Natural killer cell treated with Interleukin-12 subunit alpha and Interleukin-12 subunit beta and Interleukin-15 and Interleukin-18, amount 100 ng/mL, for 72 hours (primary cell): Measurements from ENCODE around the gene HMGXB3. TPM values are rescaled to one million over a fixed set of nuclear protein-coding genes. Genes with fewer than 3 reads are reported as not detected.

ENCODE experiments used
- ATAC-seq, 2 donors: fragments of 150-1000 bp; cut with Tn5 transposase in 1 of 2; sonication (Bioruptor Pico), chemical (Tn5 transposase) in 1 of 2; 2 replicates each; pipeline ENCODE4 v1.10.0; 2021
- DNase-seq: peaks from one replicate; pipeline ENCODE4 v3.0.0; 2022; ENCODE audit warnings: low spot score
- H3K27ac Mint-ChIP-seq, 2 donors: 1 replicate in 1 of 2; 2 replicates in 1 of 2; pipeline ENCODE4 v1.8.0; 2022; ENCODE audit warnings: mixed read lengths in 2 of 2, mild to moderate bottlenecking in 1 of 2, moderate library complexity in 1 of 2
- H3K27me3 Mint-ChIP-seq, 2 donors: 1 replicate in 1 of 2; 2 replicates in 1 of 2; pipeline ENCODE4 v1.8.0; 2022; ENCODE audit warnings: mixed read lengths in 2 of 2
- H3K36me3 Mint-ChIP-seq: one replicate; pipeline ENCODE4 v1.8.0; 2022; ENCODE audit warnings: mixed read lengths
- H3K4me1 Mint-ChIP-seq, 2 donors: 1 replicate in 1 of 2; 2 replicates in 1 of 2; pipeline ENCODE4 v1.8.0; 2022; ENCODE audit warnings: low read depth in 2 of 2, mixed read lengths in 2 of 2, mild to moderate bottlenecking in 1 of 2
- H3K4me3 Mint-ChIP-seq: one replicate; pipeline ENCODE4 v1.8.0; 2022; ENCODE audit warnings: mixed read lengths
- H3K9me3 Mint-ChIP-seq: 2 replicates; pipeline ENCODE4 v1.8.0; 2022; ENCODE audit warnings: mixed read lengths
- total RNA-seq, 2 donors: library from RNA; stranded (reverse); gene quantifications; one replicate each; pipeline ENCODE4 v1.2.3, GENCODE V29; 2022

The HMGXB3 gene, protein sequence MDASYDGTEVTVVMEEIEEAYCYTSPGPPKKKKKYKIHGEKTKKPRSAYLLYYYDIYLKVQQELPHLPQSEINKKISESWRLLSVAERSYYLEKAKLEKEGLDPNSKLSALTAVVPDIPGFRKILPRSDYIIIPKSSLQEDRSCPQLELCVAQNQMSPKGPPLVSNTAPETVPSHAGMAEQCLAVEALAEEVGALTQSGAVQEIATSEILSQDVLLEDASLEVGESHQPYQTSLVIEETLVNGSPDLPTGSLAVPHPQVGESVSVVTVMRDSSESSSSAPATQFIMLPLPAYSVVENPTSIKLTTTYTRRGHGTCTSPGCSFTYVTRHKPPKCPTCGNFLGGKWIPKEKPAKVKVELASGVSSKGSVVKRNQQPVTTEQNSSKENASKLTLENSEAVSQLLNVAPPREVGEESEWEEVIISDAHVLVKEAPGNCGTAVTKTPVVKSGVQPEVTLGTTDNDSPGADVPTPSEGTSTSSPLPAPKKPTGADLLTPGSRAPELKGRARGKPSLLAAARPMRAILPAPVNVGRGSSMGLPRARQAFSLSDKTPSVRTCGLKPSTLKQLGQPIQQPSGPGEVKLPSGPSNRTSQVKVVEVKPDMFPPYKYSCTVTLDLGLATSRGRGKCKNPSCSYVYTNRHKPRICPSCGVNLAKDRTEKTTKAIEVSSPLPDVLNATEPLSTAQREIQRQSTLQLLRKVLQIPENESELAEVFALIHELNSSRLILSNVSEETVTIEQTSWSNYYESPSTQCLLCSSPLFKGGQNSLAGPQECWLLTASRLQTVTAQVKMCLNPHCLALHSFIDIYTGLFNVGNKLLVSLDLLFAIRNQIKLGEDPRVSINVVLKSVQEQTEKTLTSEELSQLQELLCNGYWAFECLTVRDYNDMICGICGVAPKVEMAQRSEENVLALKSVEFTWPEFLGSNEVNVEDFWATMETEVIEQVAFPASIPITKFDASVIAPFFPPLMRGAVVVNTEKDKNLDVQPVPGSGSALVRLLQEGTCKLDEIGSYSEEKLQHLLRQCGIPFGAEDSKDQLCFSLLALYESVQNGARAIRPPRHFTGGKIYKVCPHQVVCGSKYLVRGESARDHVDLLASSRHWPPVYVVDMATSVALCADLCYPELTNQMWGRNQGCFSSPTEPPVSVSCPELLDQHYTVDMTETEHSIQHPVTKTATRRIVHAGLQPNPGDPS (N-terminal part only)
- 10 to 100 TPM; 47.5 to 76.7 TPM for total RNA-seq

DNA sequence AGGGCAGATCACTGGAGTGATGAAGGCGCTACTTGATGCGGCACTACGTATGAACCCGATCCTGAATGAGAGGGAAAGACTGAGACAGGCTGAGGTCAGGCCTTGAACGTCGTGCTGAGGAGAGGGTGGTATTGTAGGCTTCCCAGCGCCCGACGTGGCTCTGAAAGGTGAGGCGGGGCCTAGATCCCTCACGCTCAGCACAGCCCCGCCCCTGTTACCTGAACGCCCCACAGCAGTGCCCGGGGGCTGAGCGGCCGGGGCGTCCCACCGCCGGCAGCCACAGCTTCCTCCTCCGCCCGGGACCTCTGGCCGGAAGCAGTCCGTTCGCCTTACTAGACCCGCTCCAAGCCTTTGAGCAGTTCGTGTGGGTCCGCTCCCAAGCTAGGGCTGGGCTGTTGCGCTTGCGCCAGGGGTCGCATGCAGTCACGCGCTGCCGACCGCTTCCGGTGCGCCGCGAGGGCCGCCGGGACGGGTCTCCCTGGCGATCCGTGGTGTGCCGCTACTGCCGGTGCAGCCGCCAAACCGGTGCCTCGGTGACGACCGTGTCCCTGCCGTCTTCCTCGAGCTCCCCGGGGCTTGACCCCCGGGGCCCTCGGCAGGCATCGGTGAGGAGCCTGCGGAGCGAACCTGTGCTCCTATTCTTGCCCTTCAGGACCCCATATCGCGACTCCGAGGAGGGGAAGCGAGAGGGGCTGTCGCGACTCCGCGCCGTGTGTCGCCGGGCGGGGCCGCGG lies at the start of gene HMGXB3, which contains the start of gene TIGD6:
Gene HMGXB3 (plus strand): TSS at position 484 of the 734 bp plus-strand sequence. CDS start 4,114 bp downstream, outside the sequence.
Gene TIGD6 (minus strand): TSS at position 399 of the 734 bp plus-strand sequence. CDS start 4,306 bp downstream, outside the sequence.
- H3K4me1 Mint-ChIP-seq, result peaks cover 36 to 39% of the 10 kb centered on the region in 2 donors
- H3K27ac Mint-ChIP-seq, result peak within 1 kb of the TSS; percentile 80 to 90
- H3K9me3 Mint-ChIP-seq, result no peaks in the 10 kb centered on the region
- ATAC-seq (peak; percentile 94 to 97), DNase-seq (peak; percentile 96)
- H3K4me3 Mint-ChIP-seq, result peak within 1 kb of the TSS; percentile 91
- peaks cover 7% of the 10 kb centered on the region for H3K36me3 Mint-ChIP-seq
- no peaks in the 10 kb centered on the region for H3K27me3 Mint-ChIP-seq

DNA sequence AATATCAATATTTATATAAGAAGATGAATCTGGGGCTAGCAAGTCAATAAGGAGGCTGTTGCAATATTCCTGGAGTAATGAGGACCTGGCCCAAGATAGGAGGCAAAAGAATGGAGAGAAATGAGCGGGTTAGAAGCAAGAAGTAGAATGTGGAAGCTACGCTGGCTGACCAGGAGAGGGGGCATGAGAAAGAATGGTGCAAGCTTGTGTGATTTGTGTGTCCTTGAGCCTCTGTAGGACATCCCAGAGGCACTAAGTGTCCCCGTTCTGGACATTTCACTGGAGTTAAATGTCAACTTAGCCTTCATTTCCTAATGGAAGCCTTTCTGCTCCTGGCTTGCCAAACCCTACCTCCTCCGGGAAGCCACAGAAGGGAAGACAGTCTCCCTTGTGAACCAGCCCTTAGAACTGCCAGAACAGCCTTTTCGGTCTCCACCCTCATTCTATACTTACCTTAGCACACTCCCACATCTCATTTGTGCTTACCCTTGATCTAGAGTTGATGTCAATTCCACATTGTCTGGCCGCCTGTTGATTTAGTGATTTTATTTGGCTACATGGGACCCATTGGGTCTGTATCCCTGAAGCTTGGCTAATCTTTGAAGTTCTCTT lies 49.3 kb upstream of the HMGXB3 start:
- peaks cover 8 to 15% of the 10 kb centered on the region in 2 donors for H3K27me3 Mint-ChIP-seq
- no peaks in the 10 kb centered on the region for H3K4me1 Mint-ChIP-seq
- ATAC-seq (no peak), DNase-seq (no peak)
- no peaks in the 10 kb centered on the region for H3K9me3 Mint-ChIP-seq
- H3K36me3 Mint-ChIP-seq, result no peaks in the 10 kb centered on the region
- no peak overlapping the region for H3K4me3 Mint-ChIP-seq
- no peak overlapping the region for H3K27ac Mint-ChIP-seq

DNA sequence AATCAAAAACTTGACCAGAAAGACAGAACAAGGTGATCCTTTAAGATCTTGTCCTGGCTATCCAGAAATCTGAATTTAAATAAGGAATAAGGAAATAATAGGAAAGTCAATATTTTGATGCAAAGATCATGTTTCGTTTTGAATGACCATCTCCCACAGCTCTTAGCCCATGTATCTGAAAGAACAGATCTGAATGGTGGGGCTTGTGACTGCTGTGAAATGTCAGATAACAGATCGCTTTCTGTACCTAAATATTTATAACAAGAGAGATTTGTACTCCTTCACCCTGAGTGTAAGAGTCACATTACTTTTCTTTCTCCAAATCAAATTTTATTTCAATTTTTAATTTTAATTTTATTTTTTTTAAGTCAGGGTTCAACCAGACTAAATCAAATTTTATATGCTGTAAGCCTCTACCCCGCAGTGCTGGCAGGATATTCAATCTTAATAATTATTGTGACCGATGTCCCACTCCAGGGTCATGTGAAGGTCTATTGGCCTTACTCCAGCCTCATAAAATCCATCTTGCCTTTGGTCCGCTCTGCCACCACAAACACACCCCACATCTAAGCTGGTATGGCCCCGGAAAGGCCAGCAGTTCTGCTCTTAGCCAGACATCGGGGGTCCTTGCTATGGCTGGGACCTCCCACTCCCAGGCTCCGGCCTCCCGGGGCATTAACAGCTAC lies 47.0 kb upstream of the HMGXB3 start:
- no peaks in the 10 kb centered on the region for H3K9me3 Mint-ChIP-seq
- H3K27me3 Mint-ChIP-seq, result peaks cover 3 to 13% of the 10 kb centered on the region in 2 donors
- no peaks in the 10 kb centered on the region for H3K4me1 Mint-ChIP-seq
- no peak overlapping the region for H3K27ac Mint-ChIP-seq
- no peak overlapping the region for H3K4me3 Mint-ChIP-seq
- no peaks in the 10 kb centered on the region for H3K36me3 Mint-ChIP-seq
- no peak for ATAC-seq
- DNase-seq, result no peak

DNA sequence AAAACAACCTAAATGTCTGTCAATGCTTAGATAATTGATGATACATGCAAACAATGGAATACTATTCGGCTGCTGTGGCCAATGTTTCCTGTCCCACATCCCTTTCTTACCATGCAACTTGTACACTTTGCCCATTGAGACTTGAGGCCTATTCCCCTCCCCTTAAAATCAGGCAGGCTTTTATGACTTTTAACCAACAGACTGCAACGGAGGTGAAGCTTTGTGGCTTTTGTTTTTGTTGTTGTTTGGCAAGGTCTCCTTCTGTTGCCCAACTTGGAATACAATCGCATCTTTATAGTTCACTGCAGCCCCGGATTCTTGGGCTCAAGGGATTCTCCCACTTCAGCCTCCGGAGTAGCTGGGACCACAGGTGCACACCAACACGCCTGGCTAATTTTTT lies 45.7 kb upstream of the HMGXB3 start:
- H3K4me3 Mint-ChIP-seq, result no peak overlapping the region
- no peak for DNase-seq
- no peak overlapping the region for H3K27ac Mint-ChIP-seq
- peaks cover 6 to 7% of the 10 kb centered on the region in 2 donors for H3K4me1 Mint-ChIP-seq
- peaks cover 0 to 7% of the 10 kb centered on the region in 2 donors for H3K27me3 Mint-ChIP-seq
- ATAC-seq, result no peak
- H3K9me3 Mint-ChIP-seq, result no peaks in the 10 kb centered on the region
- no peaks in the 10 kb centered on the region for H3K36me3 Mint-ChIP-seq

DNA sequence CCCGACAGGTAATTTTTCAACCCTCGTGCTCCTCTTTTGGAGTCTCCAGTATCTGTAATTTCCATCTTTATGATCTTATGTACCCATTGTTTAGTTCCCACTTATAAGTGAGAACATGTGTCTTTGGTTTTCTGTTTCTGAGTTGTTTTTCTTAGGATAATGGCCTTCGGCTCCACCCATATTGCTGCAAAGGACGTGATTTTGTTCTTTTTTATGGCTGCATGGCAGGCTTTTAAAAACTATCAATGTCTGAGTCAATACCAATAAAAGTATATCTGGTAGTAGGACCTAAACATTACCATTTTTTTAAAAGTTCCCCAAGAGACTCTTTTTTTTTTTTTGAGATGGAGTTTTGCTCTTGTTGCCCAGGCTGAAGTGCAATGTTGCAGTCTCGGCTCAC lies 43.9 kb upstream of the HMGXB3 start:
- ATAC-seq (no peak), DNase-seq (no peak)
- Mint-ChIP-seq H3K27me3 (peaks cover 0 to 2% of the 10 kb centered on the region in 2 donors), H3K4me3 (no peak overlapping the region), H3K36me3 (no peaks in the 10 kb centered on the region), H3K27ac (no peak overlapping the region), H3K4me1 (peaks cover 19 to 21% of the 10 kb centered on the region in 2 donors), H3K9me3 (no peaks in the 10 kb centered on the region)

DNA sequence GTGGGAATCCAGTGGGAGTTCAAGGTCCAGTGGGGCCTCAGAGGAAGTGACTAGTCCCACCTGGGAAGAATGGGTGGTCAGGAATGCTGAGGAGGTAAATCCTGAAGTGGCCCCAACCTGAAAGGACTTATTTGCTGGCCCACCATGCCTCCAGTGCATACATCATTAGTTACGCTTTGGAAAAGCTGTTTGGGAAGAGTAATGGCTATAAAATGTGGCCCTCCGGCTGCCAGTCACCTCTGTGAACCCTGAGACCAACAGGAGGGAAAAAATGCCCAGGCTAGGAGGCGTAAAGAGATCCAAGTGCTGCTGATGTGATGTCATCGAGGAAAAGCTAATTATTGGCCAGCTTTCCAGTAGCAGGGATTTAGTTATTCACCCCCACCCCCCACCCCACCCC lies 42.7 kb upstream of the HMGXB3 start:
- Mint-ChIP-seq H3K4me1 (peaks cover 31 to 33% of the 10 kb centered on the region in 2 donors), H3K4me3 (no peak overlapping the region), H3K9me3 (no peaks in the 10 kb centered on the region), H3K36me3 (peaks cover 4% of the 10 kb centered on the region), H3K27ac (no peak overlapping the region), H3K27me3 (peaks cover 0 to 2% of the 10 kb centered on the region in 2 donors)
- DNase-seq (no peak), ATAC-seq (no peak)

DNA sequence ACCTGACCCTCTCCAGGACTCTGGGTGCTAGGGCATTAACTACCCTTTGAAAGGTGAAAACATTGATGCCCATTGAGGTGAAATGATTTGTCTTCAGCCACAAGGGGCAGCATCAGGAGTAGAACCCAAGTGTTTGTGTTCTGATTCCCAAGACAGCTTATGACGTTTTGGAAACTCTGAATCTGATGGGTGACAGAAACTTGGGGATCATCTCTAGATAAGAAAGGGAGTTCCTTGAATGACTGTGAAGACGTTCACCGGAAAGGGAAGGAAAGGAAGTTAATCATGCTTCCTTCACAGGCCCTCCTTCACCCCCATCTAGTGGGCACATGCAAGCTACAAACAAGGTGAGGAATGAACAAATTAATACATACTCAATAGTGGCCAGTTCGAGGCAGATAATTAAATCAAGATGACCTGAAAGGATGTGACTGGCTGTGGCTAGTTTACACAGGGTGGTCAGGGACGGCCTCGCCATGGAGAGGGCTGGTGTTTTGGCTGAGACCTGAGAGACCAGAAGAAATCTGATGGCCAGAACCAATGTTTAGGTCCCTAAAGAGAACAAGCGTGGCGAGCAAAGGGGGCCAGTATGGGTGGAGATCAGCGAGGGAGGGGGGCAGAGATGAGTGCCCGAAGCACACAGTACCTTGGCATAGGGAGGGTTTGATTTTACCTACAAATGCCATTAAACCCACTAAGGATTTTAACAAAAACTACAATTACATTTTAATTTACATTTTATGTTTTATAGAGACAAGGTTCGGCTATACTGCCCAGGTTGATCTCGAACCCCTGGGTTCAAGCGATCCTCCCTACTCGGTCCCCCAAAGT lies 40.9 kb upstream of the HMGXB3 start:
- no peak for ATAC-seq

DNA sequence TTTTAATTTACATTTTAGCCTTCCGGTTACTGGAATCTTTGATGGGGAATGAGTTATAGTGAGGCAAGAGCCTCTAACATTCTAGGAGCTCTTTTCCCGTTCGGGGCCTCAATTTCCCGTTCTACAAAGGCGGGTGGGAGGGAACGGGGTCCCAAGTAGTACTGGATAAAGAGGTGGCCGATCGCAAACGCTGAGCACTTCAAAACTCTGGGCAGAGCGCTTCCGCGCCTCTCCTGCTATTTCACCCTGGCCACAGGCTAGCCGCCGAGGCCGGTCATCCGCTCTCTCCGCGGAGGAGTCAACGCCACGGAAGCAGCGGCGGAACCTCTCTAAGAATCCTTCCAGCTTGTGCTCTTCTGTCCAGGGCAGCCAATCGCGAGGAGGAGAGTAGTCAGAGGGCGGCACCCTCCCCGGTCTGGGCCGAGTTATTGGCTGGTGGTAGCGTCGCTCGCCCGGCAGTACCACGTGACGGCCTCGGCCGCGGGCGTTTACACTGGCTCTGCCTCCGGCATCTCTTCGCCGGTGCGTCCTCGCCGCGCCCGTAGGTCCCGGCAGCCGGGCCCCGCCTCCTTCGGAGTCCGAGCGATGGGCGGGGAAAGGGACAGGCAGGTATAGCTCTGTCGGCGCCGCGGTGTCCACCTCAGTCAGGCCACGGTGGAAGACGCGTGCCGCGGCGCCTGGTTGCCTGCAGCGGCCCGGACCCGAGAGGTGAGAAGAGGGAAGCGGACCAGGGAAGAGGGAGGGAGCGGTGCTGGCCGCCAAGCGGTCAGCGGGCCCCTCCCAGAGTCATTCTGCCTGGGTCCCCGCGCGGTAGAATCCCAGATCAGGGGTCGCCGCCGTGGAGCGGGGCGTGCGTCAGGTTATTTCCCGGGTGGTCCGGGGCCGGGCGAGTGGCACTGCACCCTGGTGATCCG lies 40.0 kb upstream of the HMGXB3 start, which contains the start of gene SLC26A2:
Gene SLC26A2 (plus strand): TSS at position 487 of the 914 bp plus-strand sequence. CDS start 16,895 bp downstream, outside the sequence.
- Mint-ChIP-seq H3K27me3 (peaks cover 0 to 2% of the 10 kb centered on the region in 2 donors), H3K9me3 (no peaks in the 10 kb centered on the region), H3K36me3 (peaks cover 6% of the 10 kb centered on the region), H3K4me1 (peaks cover 33 to 34% of the 10 kb centered on the region in 2 donors), H3K27ac (peak within 1 kb of the TSS; percentile 95 to 98), H3K4me3 (peak within 1 kb of the TSS; percentile 97)
- DNase-seq (peak; percentile 98), ATAC-seq (peak; percentile 99)

More for the DNA sequence above, 40.9 kb upstream of the HMGXB3 start:
- H3K4me1 Mint-ChIP-seq, result peaks cover 32 to 34% of the 10 kb centered on the region in 2 donors
- H3K27me3 Mint-ChIP-seq, result peaks cover 0 to 2% of the 10 kb centered on the region in 2 donors
- no peaks in the 10 kb centered on the region for H3K9me3 Mint-ChIP-seq
- peaks cover 6% of the 10 kb centered on the region for H3K36me3 Mint-ChIP-seq
- peak overlapping the region; percentile 95 to 98 for H3K27ac Mint-ChIP-seq
- H3K4me3 Mint-ChIP-seq, result peak overlapping the region; percentile 97
- no peak for DNase-seq

DNA sequence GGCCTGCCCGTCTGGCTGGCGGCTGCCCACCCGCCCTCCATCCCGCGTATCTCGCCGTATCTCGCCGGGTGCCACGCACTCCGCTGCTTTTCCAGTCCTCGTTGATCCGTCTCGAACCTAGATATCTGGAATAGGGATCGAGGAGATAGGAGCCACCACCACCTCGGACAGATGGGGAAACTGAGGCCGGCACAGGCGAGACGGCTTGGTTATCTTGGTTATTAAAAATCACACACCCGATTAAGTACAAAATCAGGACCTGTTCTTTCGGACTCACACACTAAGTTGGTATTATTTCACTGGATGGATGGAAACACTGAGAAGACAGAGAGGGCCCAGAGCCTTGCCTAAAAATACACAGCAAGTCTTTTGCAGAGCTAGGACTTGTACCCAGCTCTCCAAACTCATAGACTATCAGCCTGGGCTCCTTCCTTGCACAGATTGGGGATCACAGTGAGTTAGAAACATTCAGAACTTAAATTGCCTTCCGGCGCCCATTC lies 39.3 kb upstream of the HMGXB3 start:
- DNase-seq (no peak), ATAC-seq (no peak)
- Mint-ChIP-seq H3K36me3 (peaks cover 6% of the 10 kb centered on the region), H3K4me3 (peak overlapping the region; percentile 97), H3K27ac (peak overlapping the region; percentile 95 to 98), H3K27me3 (peaks cover 0 to 2% of the 10 kb centered on the region in 2 donors), H3K4me1 (peaks cover 34% of the 10 kb centered on the region in 2 donors), H3K9me3 (no peaks in the 10 kb centered on the region)

DNA sequence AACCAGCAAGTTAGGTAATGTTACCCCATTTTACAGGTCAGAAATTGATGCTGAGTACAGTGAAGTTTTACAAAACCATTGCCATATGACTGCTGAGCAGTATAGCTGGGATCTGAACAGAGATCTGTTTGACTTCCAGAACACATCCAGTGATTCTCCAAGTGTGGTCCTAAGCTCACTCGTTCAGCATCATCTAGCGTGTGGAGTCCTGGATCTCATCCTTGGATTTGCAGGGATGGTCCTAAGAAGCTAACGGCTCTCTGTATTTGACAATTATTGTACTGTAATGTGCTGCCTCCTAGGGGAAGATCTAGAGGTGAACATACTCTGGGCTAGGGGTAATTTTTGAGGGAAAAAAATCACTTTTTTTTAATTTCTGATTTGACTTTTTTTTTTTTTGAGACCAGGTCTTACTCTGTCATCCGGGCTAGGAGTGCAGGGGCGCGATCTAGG lies 38.6 kb upstream of the HMGXB3 start:
- H3K27ac Mint-ChIP-seq, result peak overlapping the region in 1 of 2 donors; percentile 95
- DNase-seq, result no peak

More for the DNA sequence above, 38.6 kb upstream of the HMGXB3 start:
- H3K36me3 Mint-ChIP-seq, result peaks cover 6% of the 10 kb centered on the region
- ATAC-seq, result no peak
- peaks cover 34% of the 10 kb centered on the region in 2 donors for H3K4me1 Mint-ChIP-seq
- H3K27me3 Mint-ChIP-seq, result no peaks in the 10 kb centered on the region
- H3K4me3 Mint-ChIP-seq, result peak overlapping the region; percentile 97
- no peaks in the 10 kb centered on the region for H3K9me3 Mint-ChIP-seq
